Panc1 (cell line): ENCODE results near the gene FSIP1.

Experiments used
- POLR2AphosphoS5 ChIP-seq: IDR thresholded peaks from 2 replicates; pipeline ENCODE4 v1.6.1; 2012; ENCODE audit warnings: mild to moderate bottlenecking, low read depth, low read length, moderate library complexity
- SIN3A ChIP-seq: IDR thresholded peaks from 2 replicates; pipeline ENCODE4 v1.6.1; 2012; ENCODE audit warnings: low read depth, mild to moderate bottlenecking, low read length, moderate library complexity, borderline replicate concordance; ENCODE audit not compliant: insufficient read depth
- TF ChIP-seq, protein P1 (sequence below): fragments of 450-650 bp; IDR thresholded peaks from 2 replicates; pipeline ENCODE4 v1.5.1; 2017; ENCODE audit warnings: mild to moderate bottlenecking
- TF ChIP-seq, protein P2 (sequence below), 2 experiments: IDR thresholded peaks; 2 replicates each; pipeline ENCODE4 v1.6.1; 2011 to 2012; ENCODE audit warnings: low read depth in 2 of 2, control low read depth in 1 of 2, low read length in 1 of 2, mild to moderate bottlenecking in 1 of 2, moderate library complexity in 1 of 2; ENCODE audit not compliant: insufficient read depth in 1 of 2

DNA sequence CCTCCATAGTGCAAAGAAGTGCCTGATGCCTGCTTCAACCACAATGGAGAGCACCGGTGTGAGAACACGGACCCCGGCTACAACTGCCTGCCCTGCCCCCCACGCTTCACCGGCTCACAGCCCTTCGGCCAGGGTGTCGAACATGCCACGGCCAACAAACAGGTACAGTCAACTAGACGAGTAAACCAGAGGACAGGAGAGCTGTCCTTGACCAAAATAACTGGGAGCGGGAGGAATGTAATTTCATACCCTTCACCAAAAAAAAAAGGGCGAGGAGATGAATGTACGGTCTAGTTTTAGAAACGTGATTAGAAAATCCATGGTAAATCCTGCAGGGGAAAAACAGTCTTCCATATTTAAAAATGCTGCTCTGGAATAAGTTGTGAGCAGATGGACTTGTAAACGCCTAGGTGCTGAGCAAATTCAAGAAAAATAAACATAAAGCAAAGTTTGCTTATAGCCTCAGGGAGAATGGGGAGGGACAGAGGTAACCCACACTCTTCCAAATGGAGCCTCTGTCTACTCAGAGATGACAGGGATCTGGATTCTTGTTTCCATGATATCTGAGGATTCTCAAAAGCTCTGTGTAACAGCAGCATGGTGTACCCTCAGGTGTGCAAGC lies 193.3 kb downstream of the FSIP1 start:
- TF ChIP-seq, protein P1, sequence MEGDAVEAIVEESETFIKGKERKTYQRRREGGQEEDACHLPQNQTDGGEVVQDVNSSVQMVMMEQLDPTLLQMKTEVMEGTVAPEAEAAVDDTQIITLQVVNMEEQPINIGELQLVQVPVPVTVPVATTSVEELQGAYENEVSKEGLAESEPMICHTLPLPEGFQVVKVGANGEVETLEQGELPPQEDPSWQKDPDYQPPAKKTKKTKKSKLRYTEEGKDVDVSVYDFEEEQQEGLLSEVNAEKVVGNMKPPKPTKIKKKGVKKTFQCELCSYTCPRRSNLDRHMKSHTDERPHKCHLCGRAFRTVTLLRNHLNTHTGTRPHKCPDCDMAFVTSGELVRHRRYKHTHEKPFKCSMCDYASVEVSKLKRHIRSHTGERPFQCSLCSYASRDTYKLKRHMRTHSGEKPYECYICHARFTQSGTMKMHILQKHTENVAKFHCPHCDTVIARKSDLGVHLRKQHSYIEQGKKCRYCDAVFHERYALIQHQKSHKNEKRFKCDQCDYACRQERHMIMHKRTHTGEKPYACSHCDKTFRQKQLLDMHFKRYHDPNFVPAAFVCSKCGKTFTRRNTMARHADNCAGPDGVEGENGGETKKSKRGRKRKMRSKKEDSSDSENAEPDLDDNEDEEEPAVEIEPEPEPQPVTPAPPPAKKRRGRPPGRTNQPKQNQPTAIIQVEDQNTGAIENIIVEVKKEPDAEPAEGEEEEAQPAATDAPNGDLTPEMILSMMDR, result no peak
- no peak for TF ChIP-seq POLR2AphosphoS5
- TF ChIP-seq, protein P2, sequence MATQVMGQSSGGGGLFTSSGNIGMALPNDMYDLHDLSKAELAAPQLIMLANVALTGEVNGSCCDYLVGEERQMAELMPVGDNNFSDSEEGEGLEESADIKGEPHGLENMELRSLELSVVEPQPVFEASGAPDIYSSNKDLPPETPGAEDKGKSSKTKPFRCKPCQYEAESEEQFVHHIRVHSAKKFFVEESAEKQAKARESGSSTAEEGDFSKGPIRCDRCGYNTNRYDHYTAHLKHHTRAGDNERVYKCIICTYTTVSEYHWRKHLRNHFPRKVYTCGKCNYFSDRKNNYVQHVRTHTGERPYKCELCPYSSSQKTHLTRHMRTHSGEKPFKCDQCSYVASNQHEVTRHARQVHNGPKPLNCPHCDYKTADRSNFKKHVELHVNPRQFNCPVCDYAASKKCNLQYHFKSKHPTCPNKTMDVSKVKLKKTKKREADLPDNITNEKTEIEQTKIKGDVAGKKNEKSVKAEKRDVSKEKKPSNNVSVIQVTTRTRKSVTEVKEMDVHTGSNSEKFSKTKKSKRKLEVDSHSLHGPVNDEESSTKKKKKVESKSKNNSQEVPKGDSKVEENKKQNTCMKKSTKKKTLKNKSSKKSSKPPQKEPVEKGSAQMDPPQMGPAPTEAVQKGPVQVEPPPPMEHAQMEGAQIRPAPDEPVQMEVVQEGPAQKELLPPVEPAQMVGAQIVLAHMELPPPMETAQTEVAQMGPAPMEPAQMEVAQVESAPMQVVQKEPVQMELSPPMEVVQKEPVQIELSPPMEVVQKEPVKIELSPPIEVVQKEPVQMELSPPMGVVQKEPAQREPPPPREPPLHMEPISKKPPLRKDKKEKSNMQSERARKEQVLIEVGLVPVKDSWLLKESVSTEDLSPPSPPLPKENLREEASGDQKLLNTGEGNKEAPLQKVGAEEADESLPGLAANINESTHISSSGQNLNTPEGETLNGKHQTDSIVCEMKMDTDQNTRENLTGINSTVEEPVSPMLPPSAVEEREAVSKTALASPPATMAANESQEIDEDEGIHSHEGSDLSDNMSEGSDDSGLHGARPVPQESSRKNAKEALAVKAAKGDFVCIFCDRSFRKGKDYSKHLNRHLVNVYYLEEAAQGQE (IDR thresholded peaks at IDR 0.05; ENCODE audit: insufficient read depth in 1 of 2, low read depth in 2 of 2, low read length in 1 of 2), result no peak
- no peak for TF ChIP-seq SIN3A
